Measurements from ENCODE around the gene CDH11. TPM values are rescaled to one million over a fixed set of nuclear protein-coding genes. Genes with fewer than 3 reads are reported as not detected.

CDH11 gene
- total RNA-seq, 2 experiments from 2014 or later, result not detected

DNA sequence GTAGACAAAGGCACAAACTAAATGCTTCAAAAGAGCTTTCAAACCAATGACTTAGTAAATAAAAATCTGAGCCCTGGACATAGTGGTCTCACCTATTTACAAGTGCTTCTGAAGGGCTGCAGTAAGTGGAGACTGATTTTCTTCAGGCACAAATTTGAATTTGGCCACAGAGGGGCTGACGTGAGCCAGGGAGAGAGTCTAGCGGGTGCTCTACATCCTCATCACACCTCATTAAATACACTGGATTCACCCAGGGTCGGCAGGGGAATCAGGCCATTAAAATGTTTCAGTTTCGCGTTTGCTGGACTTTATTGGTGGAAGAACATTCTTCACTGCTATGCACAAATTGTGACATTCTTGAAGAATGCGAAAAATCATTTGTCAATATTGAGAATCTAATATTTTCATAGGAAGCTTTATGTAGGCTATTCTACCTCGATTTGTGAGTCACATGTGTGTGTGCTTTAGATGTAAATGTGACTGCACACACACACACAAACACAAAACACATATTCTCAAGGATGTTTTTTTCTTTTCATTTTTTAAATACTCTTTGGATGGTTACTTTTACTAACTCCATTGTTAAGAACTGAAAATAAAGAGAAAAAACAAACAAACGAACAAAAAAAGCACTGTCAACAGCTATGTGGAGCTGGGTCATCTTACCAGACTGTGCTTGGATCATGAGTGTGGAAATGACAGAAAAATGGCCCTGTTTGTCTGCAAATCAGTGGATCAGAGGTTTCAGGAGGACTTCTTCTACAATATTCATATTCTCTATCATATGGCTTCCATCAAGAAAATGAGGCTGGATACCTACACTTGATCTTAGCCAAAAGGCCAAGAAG, 58.9 kb downstream of the CDH11 start:
- Mint-ChIP-seq H3K27me3 (ENCODE audit: low read depth) (peaks cover 4% of the 10 kb centered on the region), H3K4me3 (no peak overlapping the region), H3K27ac (no peak overlapping the region), H3K9me3 (peaks cover 3% of the 10 kb centered on the region), H3K36me3 (ENCODE audit: low read depth) (no peaks in the 10 kb centered on the region), H3K4me1 (ENCODE audit: low read depth) (no peaks in the 10 kb centered on the region)
- intact Hi-C loops (cut with micrococcal nuclease), result no loop called here
- DNase-seq, result no peak
- CTCF ChIA-PET, result no interaction called here

- H3K36me3 Mint-ChIP-seq (ENCODE audit: low read depth), result no peaks in the 10 kb centered on the region
- H3K4me3 Mint-ChIP-seq, result no peak overlapping the region
- H3K4me1 Mint-ChIP-seq (ENCODE audit: low read depth), result no peaks in the 10 kb centered on the region
- H3K27me3 Mint-ChIP-seq (ENCODE audit: low read depth), result peaks cover 4% of the 10 kb centered on the region
- H3K9me3 Mint-ChIP-seq, result peaks cover 7% of the 10 kb centered on the region
- CTCF ChIA-PET, result no interaction called here
- intact Hi-C loops (cut with micrococcal nuclease), result no loop called here
- DNase-seq, result no peak
- H3K27ac Mint-ChIP-seq, result no peak overlapping the region
Observed at GRCh38 chr16:65061935-65062518, 59.8 kb downstream of the CDH11 start.

DNA sequence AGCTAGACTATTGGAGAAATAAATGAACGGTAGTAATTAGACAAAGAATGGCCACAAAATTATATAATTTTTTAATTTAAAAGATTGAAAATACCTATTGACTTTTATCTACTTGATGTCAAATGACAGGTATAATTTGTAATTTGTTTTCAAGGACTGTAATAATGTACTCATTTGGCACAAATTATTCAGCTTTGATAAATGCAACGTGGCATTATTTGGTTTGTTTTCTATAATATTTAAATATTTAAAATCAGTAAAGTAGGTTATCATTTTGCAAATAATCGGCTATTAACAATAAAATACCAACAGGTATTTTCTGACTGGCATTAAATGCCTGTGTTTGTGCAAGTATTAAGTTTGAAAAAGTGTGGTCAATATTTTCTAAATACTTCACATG, 60.6 kb downstream of the CDH11 start:
- Mint-ChIP-seq H3K36me3 (ENCODE audit: low read depth) (no peaks in the 10 kb centered on the region), H3K27ac (no peak overlapping the region), H3K4me1 (ENCODE audit: low read depth) (no peaks in the 10 kb centered on the region), H3K27me3 (ENCODE audit: low read depth) (peaks cover 4% of the 10 kb centered on the region), H3K4me3 (no peak overlapping the region), H3K9me3 (peaks cover 7% of the 10 kb centered on the region)
- CTCF ChIA-PET, result no interaction called here
- no peak for DNase-seq
- intact Hi-C loops (cut with micrococcal nuclease), result no loop called here

DNA sequence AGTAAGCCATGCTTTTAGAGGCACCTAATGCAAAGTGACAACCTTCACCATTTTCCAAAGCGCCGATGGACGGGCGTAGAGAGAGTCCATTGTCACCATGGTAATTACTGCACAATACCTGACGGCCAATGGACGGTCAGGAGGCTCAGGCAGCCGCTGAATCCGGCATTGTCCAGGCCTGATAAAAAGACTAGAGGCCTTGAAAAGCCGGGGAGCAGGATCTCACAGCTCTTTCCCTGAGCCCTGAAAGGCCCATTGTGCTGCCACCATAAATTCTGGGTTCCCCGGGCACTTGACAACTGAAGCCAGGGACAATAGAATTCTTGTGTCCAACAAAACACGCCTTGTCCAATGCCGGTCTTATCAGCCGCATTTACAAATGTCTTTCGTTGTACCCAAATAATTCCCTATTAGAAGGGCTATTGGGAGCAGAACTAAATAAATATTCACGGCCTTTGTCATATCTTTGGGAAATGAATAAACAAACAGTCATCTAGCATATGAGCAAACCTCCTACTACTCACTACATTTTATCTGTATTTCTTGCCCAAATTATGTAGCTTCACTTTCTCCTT, 62.4 kb downstream of the CDH11 start:
- intact Hi-C loops (cut with micrococcal nuclease), result no loop called here
- H3K27me3 Mint-ChIP-seq (ENCODE audit: low read depth), result peaks cover 4% of the 10 kb centered on the region
- no peak overlapping the region for H3K27ac Mint-ChIP-seq
- H3K9me3 Mint-ChIP-seq, result peaks cover 5% of the 10 kb centered on the region
- no peak for DNase-seq
- no peak overlapping the region for H3K4me3 Mint-ChIP-seq
- H3K4me1 Mint-ChIP-seq (ENCODE audit: low read depth), result no peaks in the 10 kb centered on the region
- CTCF ChIA-PET, result no interaction called here
- no peaks in the 10 kb centered on the region for H3K36me3 Mint-ChIP-seq (ENCODE audit: low read depth)

DNA sequence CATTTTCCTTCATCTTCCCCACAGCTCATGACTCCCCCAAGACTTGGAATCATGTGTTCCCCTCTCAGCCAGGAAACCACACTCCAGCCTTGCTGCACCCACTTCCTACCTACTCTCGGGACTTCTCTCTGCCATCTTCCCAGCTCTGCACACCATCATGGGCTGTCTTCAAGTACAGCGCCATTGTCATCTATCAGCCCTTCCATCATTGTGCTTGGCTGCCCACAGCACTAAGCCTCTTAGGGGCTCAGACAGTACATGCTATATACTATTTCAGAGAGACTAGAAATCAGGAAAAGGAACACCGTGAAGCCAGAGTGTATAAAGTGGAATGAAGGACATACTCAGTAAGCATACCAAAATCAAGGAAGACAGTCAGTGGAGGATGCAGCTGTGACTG, 64.7 kb downstream of the CDH11 start:
- DNase-seq, result no peak
- Mint-ChIP-seq H3K27ac (no peak overlapping the region), H3K27me3 (ENCODE audit: low read depth) (peaks cover 4% of the 10 kb centered on the region), H3K36me3 (ENCODE audit: low read depth) (no peaks in the 10 kb centered on the region), H3K4me1 (ENCODE audit: low read depth) (no peaks in the 10 kb centered on the region), H3K4me3 (no peak overlapping the region), H3K9me3 (peaks cover 9% of the 10 kb centered on the region)
- CTCF ChIA-PET, result no interaction called here
- intact Hi-C loops (cut with micrococcal nuclease), result no loop called here

DNA sequence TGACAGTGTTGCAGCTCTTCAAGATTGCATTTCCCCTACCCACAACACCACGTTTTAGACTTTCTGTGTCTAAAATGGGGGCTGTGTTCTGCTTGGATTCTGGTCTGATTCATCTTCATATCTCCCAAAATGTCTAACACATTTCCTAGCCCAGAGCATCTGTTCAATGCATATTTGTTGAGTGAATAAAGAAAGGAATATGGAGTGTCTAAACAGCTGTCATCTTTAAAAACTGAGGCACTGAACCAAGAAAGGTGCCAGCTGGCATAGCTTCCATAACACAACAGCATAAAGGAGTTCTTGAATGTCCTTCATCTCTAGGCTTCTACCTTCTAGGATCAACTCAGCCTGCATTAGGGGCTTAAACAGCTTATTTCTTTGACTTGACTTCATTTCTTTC, 67.4 kb downstream of the CDH11 start:
- H3K27ac Mint-ChIP-seq, result no peak overlapping the region
- H3K4me1 Mint-ChIP-seq (ENCODE audit: low read depth), result no peaks in the 10 kb centered on the region
- H3K27me3 Mint-ChIP-seq (ENCODE audit: low read depth), result no peaks in the 10 kb centered on the region
- intact Hi-C loops (cut with micrococcal nuclease), result no loop called here
- no peak overlapping the region for H3K4me3 Mint-ChIP-seq
- CTCF ChIA-PET, result no interaction called here
- DNase-seq, result no peak
- H3K9me3 Mint-ChIP-seq, result peaks cover 10% of the 10 kb centered on the region
- no peaks in the 10 kb centered on the region for H3K36me3 Mint-ChIP-seq (ENCODE audit: low read depth)

DNA sequence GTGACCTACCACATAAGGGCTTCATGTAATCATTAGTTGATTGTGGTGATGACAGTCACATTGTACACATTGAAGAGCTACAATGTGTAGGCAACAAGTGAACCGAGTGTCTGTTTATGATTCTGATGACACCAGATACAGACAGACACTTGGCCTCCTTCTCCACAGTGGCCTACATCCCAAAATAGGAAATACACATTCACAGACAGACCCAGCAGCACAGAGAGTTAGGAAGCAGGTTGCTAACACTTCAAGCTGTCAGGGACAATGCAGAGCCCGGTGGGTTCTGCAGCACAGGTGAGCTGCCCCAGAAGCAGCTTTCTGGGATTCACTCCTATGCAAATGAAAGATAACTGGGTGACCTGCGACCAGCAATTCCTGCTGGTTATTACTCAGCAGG, 72.2 kb downstream of the CDH11 start:
- CTCF ChIA-PET, result no interaction called here
- H3K27me3 Mint-ChIP-seq (ENCODE audit: low read depth), result no peaks in the 10 kb centered on the region
- intact Hi-C loops (cut with micrococcal nuclease), result no loop called here
- DNase-seq, result no peak
- H3K4me1 Mint-ChIP-seq (ENCODE audit: low read depth), result no peaks in the 10 kb centered on the region
- no peaks in the 10 kb centered on the region for H3K36me3 Mint-ChIP-seq (ENCODE audit: low read depth)
- peaks cover 8% of the 10 kb centered on the region for H3K9me3 Mint-ChIP-seq
- H3K4me3 Mint-ChIP-seq, result no peak overlapping the region
- no peak overlapping the region for H3K27ac Mint-ChIP-seq

DNA sequence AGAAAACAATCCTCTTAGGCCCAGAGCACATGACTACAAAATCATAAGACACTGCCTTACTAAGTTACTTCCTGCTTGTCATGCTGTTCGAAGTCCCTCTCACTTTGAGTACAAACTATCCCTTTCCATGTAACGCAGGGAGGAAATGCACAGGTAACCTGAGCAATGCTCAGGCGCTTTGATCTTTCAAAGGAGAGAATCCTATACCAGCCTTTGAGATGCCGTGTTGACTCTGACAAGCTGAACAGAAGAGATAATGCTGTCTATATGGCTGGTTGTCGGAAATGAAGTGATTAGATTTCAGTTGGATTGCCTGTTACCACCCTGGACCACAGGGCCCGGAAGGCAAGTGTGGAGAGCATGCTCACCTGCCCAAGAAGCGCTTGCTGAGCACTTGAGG, 75.9 kb downstream of the CDH11 start:
- no peak overlapping the region for H3K27ac Mint-ChIP-seq
- intact Hi-C loops (cut with micrococcal nuclease), result no loop called here
- H3K4me3 Mint-ChIP-seq, result no peak overlapping the region
- DNase-seq, result no peak
- no peaks in the 10 kb centered on the region for H3K4me1 Mint-ChIP-seq (ENCODE audit: low read depth)
- CTCF ChIA-PET, result no interaction called here
- peaks cover 14% of the 10 kb centered on the region for H3K9me3 Mint-ChIP-seq
- no peaks in the 10 kb centered on the region for H3K36me3 Mint-ChIP-seq (ENCODE audit: low read depth)
- H3K27me3 Mint-ChIP-seq (ENCODE audit: low read depth), result no peaks in the 10 kb centered on the region

GRCh38 chr16:65044873-65045272, 77.0 kb downstream of the CDH11 start:
- CTCF ChIA-PET, result no interaction called here
- Mint-ChIP-seq H3K4me3 (no peak overlapping the region), H3K27me3 (ENCODE audit: low read depth) (no peaks in the 10 kb centered on the region), H3K27ac (no peak overlapping the region), H3K36me3 (ENCODE audit: low read depth) (no peaks in the 10 kb centered on the region), H3K4me1 (ENCODE audit: low read depth) (no peaks in the 10 kb centered on the region), H3K9me3 (peaks cover 13% of the 10 kb centered on the region)
- intact Hi-C loops (cut with micrococcal nuclease), result no loop called here
- no peak for DNase-seq

DNA sequence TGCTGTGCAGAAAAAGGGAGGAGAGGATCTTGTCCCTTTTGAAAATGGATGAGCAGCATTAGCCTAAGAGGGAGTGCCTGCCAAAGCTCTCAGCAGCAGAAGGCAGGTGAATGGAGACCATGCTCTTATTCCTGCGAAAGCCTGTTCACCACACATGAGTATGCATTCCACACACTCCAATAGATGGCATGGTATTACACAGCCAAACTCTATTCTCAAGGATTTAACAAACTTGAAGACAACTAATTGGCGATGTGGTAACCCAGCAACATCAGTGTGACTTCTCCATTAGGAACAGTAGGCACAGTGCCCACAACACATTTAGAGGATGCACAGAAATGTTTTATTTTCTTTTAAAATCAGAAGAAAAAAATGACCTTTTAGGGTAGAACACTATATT, 77.8 kb downstream of the CDH11 start:
- DNase-seq, result no peak
- Mint-ChIP-seq H3K36me3 (ENCODE audit: low read depth) (no peaks in the 10 kb centered on the region), H3K9me3 (peaks cover 13% of the 10 kb centered on the region), H3K27me3 (ENCODE audit: low read depth) (no peaks in the 10 kb centered on the region), H3K27ac (no peak overlapping the region), H3K4me3 (no peak overlapping the region), H3K4me1 (ENCODE audit: low read depth) (no peaks in the 10 kb centered on the region)
- CTCF ChIA-PET, result no interaction called here
- intact Hi-C loops (cut with micrococcal nuclease), result no loop called here

DNA sequence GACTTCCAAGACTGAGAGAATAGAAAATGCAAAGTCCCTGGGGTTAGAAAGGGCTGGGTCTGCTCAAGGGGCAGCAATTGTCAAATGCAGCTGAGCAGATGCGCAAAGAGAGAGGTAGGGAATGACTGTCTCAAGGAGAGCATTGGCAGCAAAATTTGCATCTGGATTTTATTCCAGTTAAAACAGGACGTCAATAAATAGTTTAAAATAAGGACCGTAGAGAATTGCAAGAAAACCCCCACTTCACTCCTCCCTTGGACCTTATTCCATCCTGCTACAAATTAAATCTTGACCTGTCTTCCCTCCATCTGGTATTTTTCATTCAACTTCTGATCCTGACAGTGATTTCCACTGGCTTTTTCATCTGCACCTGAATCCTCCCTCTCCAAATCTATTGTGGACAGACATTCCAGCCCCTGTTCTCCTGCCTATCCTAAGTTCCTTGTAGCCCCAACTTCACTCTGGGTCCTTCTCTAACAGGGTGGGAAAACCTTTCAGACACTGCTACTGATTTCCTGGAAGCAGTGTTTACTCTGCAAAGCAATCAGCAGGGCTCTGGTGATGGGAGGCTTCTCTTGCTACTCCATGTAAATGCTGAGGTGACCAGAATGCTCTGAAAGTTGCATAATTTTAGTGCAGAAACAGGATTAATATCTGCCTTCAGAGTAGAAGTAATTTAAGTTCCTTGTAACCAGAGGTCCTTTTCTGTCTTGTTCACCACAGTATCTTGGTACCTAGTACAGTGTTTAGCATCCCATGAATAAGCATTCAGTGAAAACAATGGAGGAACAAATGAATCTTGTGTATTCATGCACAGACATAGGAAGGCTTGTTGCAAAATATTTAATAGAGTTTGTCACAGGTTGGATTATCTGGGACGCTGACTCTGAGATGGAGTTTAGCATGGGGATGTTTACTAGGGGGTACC, 79.2 kb downstream of the CDH11 start:
- Mint-ChIP-seq H3K27me3 (ENCODE audit: low read depth) (peaks cover 3% of the 10 kb centered on the region), H3K36me3 (ENCODE audit: low read depth) (no peaks in the 10 kb centered on the region), H3K9me3 (peaks cover 13% of the 10 kb centered on the region), H3K27ac (no peak overlapping the region), H3K4me1 (ENCODE audit: low read depth) (no peaks in the 10 kb centered on the region), H3K4me3 (no peak overlapping the region)
- intact Hi-C loops (cut with micrococcal nuclease), result no loop called here
- CTCF ChIA-PET, result no interaction called here
- DNase-seq, result no peak

DNA sequence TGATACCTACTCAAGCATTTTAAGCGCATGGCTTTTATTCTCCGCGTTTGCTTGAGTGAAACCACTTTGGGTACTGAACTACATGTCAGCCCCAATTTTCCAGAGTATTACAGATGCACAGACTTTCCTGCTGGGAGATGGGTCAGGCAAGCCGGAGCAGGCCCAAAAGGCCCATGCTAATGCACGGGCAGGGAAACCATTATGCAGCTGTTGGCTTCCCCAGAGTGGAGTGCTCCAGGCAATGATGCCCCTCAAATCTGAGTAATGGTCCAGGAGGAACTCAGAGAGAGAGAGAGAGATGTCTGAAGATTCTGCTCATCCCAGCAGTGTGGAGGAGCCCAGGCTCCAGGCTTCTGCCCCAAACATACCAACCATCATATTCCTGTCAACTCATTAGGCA, 80.2 kb downstream of the CDH11 start:
- intact Hi-C loops (cut with micrococcal nuclease), result no loop called here
- H3K9me3 Mint-ChIP-seq, result peaks cover 17% of the 10 kb centered on the region
- H3K4me3 Mint-ChIP-seq, result no peak overlapping the region
- CTCF ChIA-PET, result no interaction called here
- H3K27ac Mint-ChIP-seq, result no peak overlapping the region
- H3K27me3 Mint-ChIP-seq (ENCODE audit: low read depth), result peaks cover 3% of the 10 kb centered on the region
- DNase-seq, result no peak
- no peaks in the 10 kb centered on the region for H3K36me3 Mint-ChIP-seq (ENCODE audit: low read depth)
- no peaks in the 10 kb centered on the region for H3K4me1 Mint-ChIP-seq (ENCODE audit: low read depth)

Data from activated naive CD4-positive, alpha-beta T cell treated with anti-CD3 and anti-CD28 coated beads for 36 hours (primary cell).